ENCODE data around the gene NCKAP5.

DNA sequence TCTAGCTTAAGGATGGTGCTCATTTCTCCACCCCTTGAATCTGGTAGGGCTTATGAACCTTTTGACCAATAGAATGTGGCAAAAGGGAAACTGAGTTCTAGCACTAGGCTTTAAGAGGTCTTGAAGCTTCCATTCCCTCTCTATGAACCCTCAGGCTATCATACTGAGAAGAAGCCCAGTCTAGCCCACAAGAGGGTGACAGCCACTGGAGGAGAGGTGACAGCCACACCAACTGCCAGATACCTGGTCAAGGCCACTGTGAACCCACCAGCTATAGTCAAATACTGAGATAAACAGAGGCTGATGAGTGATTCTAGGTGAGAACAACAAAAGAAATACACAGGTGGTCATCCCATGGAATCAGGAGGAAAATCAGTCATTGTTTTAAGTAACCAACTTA lies 37.6 kb downstream of the NCKAP5 start:
- TF ChIP-seq CREB1 (IDR thresholded peaks at IDR 0.05) (no peak), CREB1 (CRISPR knock-in tag; IDR thresholded peaks at IDR 0.05) (no peak), POLR2A (conservative IDR thresholded peaks at IDR 0.05) (no peak), HCFC1 (IDR thresholded peaks at IDR 0.05; ENCODE audit: low read depth, low read length) (no peak)
- TF ChIP-seq, protein P1, sequence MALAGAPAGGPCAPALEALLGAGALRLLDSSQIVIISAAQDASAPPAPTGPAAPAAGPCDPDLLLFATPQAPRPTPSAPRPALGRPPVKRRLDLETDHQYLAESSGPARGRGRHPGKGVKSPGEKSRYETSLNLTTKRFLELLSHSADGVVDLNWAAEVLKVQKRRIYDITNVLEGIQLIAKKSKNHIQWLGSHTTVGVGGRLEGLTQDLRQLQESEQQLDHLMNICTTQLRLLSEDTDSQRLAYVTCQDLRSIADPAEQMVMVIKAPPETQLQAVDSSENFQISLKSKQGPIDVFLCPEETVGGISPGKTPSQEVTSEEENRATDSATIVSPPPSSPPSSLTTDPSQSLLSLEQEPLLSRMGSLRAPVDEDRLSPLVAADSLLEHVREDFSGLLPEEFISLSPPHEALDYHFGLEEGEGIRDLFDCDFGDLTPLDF (CRISPR knock-in tag; IDR thresholded peaks at IDR 0.05), result no peak
- TF ChIP-seq, protein P2, sequence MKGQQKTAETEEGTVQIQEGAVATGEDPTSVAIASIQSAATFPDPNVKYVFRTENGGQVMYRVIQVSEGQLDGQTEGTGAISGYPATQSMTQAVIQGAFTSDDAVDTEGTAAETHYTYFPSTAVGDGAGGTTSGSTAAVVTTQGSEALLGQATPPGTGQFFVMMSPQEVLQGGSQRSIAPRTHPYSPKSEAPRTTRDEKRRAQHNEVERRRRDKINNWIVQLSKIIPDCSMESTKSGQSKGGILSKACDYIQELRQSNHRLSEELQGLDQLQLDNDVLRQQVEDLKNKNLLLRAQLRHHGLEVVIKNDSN (CRISPR knock-in tag; IDR thresholded peaks at IDR 0.05), result no peak

Measured in K562 (cell line).